Smooth muscle cell (in vitro differentiated cells): Measurements from ENCODE around the gene STARD13. TPM values are rescaled to one million over a fixed set of nuclear protein-coding genes. Genes with fewer than 3 reads are reported as not detected.

Source experiments
- DNase-seq: peaks from one replicate; lab custom pipeline; 2025; ENCODE audit not compliant: unreplicated experiment; lab: John Stamatoyannopoulos, UW
- H2AFZ ChIP-seq: fragments of 200-600 bp; sonication (generic); 2 replicates; pipeline ENCODE4 v1.6.0; 2016; ENCODE audit warnings: antibody characterized with exemption, low read depth, mild to moderate bottlenecking
- H3F3A ChIP-seq: fragments of 200-600 bp; sonication (generic); 2 replicates; pipeline ENCODE4 v1.6.0; 2017; ENCODE audit warnings: antibody characterized with exemption, low read depth
- H3K27ac ChIP-seq: fragments of 200-600 bp; sonication (generic); 2 replicates; pipeline ENCODE4 v1.5.1; 2016; ENCODE audit warnings: low read depth, mild to moderate bottlenecking
- H3K27me3 ChIP-seq: fragments of 200-600 bp; sonication (generic); 2 replicates; pipeline ENCODE4 v1.6.1; 2016; ENCODE audit warnings: low read depth, mild to moderate bottlenecking
- H3K36me3 ChIP-seq: fragments of 200-600 bp; sonication (generic); 2 replicates; pipeline ENCODE4 v1.5.1; 2016; ENCODE audit warnings: low read depth
- H3K4me1 ChIP-seq: fragments of 200-600 bp; sonication (generic); 2 replicates; pipeline ENCODE4 v1.5.1; 2016; ENCODE audit warnings: low read depth
- H3K4me2 ChIP-seq: fragments of 200-600 bp; sonication (generic); 2 replicates; pipeline ENCODE4 v1.6.0; 2016; ENCODE audit warnings: mild to moderate bottlenecking
- H3K4me3 ChIP-seq: fragments of 200-600 bp; sonication (generic); 2 replicates; pipeline ENCODE4 v1.5.1; 2016; ENCODE audit warnings: mild to moderate bottlenecking
- H3K79me2 ChIP-seq: fragments of 200-600 bp; sonication (generic); 2 replicates; pipeline ENCODE4 v1.6.0; 2016; ENCODE audit warnings: low read depth, mild to moderate bottlenecking
- H3K9ac ChIP-seq: fragments of 200-600 bp; sonication (generic); 2 replicates; pipeline ENCODE4 v1.6.0; 2016; ENCODE audit warnings: low read depth
- H3K9me3 ChIP-seq: fragments of 200-600 bp; sonication (generic); replicated peaks from 2 replicates; pipeline ENCODE4 v1.5.1; 2016; ENCODE audit warnings: low read depth
- H4K20me1 ChIP-seq: fragments of 200-600 bp; sonication (generic); 2 replicates; pipeline ENCODE4 v1.6.0; 2016; ENCODE audit warnings: low read depth
- WGBS: methylation state at CpG from one replicate; pipeline ENCODE4 v1.1.7; 2016; ENCODE audit warnings: low lambda C conversion rate; 5-methylcytosine and 5-hydroxymethylcytosine counted together
- polyA plus RNA-seq: library from polyadenylated mRNA; unstranded; fragments of >200 nt; fragmentation: Nextera tagmentation; extraction: Ambion mirVana; gene quantifications from 2 replicates; pipeline ENCODE4 v1.2.1, GENCODE V29; 2016
- total RNA-seq: library from RNA; depleted of rRNA; stranded (reverse); fragments of >200 nt; gene quantifications from 2 replicates; pipeline ENCODE4 v1.2.3, GENCODE V29; 2014
- TF ChIP-seq, protein P1 (sequence below): fragments of 200-600 bp; sonication (generic); IDR thresholded peaks from 2 replicates; pipeline ENCODE4 v1.5.1; 2017; ENCODE audit warnings: borderline replicate concordance, mild to moderate bottlenecking, antibody characterized with exemption; ENCODE audit not compliant: insufficient read depth, poor library complexity, severe bottlenecking

STARD13 gene
- total and polyA plus RNA-seq, 2 experiments from 2014 or later: 12.4 to 18.8 TPM

- peaks cover 5% of the 10 kb centered on the region for H3K79me2 ChIP-seq
- no peak overlapping the region for H3K4me2 ChIP-seq
- DNase-seq: no peak
- no peaks in the 10 kb centered on the region for H3F3A ChIP-seq
- TF ChIP-seq, protein P1, sequence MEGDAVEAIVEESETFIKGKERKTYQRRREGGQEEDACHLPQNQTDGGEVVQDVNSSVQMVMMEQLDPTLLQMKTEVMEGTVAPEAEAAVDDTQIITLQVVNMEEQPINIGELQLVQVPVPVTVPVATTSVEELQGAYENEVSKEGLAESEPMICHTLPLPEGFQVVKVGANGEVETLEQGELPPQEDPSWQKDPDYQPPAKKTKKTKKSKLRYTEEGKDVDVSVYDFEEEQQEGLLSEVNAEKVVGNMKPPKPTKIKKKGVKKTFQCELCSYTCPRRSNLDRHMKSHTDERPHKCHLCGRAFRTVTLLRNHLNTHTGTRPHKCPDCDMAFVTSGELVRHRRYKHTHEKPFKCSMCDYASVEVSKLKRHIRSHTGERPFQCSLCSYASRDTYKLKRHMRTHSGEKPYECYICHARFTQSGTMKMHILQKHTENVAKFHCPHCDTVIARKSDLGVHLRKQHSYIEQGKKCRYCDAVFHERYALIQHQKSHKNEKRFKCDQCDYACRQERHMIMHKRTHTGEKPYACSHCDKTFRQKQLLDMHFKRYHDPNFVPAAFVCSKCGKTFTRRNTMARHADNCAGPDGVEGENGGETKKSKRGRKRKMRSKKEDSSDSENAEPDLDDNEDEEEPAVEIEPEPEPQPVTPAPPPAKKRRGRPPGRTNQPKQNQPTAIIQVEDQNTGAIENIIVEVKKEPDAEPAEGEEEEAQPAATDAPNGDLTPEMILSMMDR: no peak
- H3K9ac ChIP-seq: no peak overlapping the region
- no peaks in the 10 kb centered on the region for H3K36me3 ChIP-seq
- WGBS: 58% methylated on average over 2 of the region's 2 CpGs
- no peaks in the 10 kb centered on the region for H4K20me1 ChIP-seq
- no peaks in the 10 kb centered on the region for H3K9me3 ChIP-seq
- H2AFZ ChIP-seq: no peak overlapping the region
- no peaks in the 10 kb centered on the region for H3K4me1 ChIP-seq
- H3K27me3 ChIP-seq: no peaks in the 10 kb centered on the region
- H3K27ac ChIP-seq: no peak overlapping the region
- no peak overlapping the region for H3K4me3 ChIP-seq
These were observed 110.6 kb downstream of the STARD13 start for GRCh38 chr13:33174931-33175330.

DNA sequence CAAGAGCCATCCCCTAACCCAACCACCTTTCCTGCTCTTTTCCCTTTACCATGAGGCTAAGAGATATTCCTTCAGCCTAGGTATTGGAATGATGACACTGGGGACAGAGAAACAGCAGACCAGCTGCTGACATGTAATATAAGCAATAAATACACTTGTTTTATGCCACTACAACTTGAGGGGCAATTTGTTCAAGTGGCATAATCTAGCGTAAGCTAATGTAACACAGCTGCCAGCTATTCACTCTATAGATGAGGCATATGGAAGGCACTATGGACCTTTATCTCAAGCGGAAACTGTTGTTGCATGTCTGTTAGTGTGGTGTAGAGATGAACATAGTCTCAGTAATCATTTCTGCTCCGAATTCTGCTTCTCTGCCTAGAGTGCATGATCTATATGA, 111.1 kb downstream of the STARD13 start:
- Histone ChIP-seq H4K20me1 (no peaks in the 10 kb centered on the region), H3K36me3 (no peaks in the 10 kb centered on the region), H3K79me2 (peaks cover 5% of the 10 kb centered on the region), H3F3A (peaks cover 2% of the 10 kb centered on the region), H3K27ac (no peak overlapping the region), H2AFZ (no peak overlapping the region), H3K9me3 (no peaks in the 10 kb centered on the region), H3K27me3 (no peaks in the 10 kb centered on the region), H3K4me3 (no peak overlapping the region), H3K4me2 (no peak overlapping the region), H3K9ac (no peak overlapping the region), H3K4me1 (no peaks in the 10 kb centered on the region)
- TF ChIP-seq, protein P1: no peak
- no peak for DNase-seq
- WGBS: 69% methylated on average over 3 of the region's 3 CpGs

GRCh38 chr13:33172911-33173310, 112.6 kb downstream of the STARD13 start:
- Histone ChIP-seq H3F3A (peaks cover 3% of the 10 kb centered on the region), H4K20me1 (no peaks in the 10 kb centered on the region), H3K36me3 (no peaks in the 10 kb centered on the region), H3K4me3 (no peak overlapping the region), H3K9me3 (no peaks in the 10 kb centered on the region), H3K79me2 (peaks cover 5% of the 10 kb centered on the region), H3K4me1 (peaks cover 8% of the 10 kb centered on the region), H3K27ac (no peak overlapping the region), H2AFZ (no peak overlapping the region), H3K4me2 (no peak overlapping the region), H3K27me3 (no peaks in the 10 kb centered on the region), H3K9ac (no peak overlapping the region)
- TF ChIP-seq, protein P1: no peak
- no peak for DNase-seq
- 66% methylated on average over 5 of the region's 5 CpGs for WGBS

DNA sequence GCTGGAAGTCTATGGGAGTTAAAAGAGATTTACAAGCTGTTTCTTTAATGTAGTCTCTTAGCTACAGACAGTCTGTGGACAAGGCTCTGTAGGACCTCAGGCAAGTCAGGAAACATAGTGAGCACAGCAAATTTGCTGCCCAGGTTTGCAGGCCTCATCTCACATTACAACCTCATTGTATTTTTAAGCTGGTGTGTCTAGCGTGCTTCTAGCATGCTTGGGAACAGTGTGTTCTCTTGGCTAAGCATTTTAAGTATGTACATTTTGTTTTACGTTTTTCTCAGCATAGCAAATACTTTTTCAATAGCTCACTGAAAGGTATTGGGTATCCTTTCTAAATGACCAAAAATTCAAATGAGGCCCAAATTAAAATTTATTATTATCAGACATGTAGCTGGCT, 113.2 kb downstream of the STARD13 start:
- Histone ChIP-seq H3K36me3 (no peaks in the 10 kb centered on the region), H3F3A (peaks cover 3% of the 10 kb centered on the region), H3K4me1 (peaks cover 8% of the 10 kb centered on the region), H4K20me1 (no peaks in the 10 kb centered on the region), H2AFZ (no peak overlapping the region), H3K4me2 (no peak overlapping the region), H3K27ac (no peak overlapping the region), H3K79me2 (peaks cover 5% of the 10 kb centered on the region), H3K4me3 (no peak overlapping the region), H3K27me3 (no peaks in the 10 kb centered on the region), H3K9me3 (no peaks in the 10 kb centered on the region), H3K9ac (no peak overlapping the region)
- 92% methylated on average over 2 of the region's 2 CpGs for WGBS
- DNase-seq: no peak
- TF ChIP-seq, protein P1: no peak
